Colon (tissue), 2 donors: ENCODE measurements around the gene GRAMD1B.

Experiments used
- FAIRE-seq: peaks from 2 replicates; lab custom pipeline; 2012; peaks lifted over from hg19 to GRCh38; lab: Jason Lieb, UNC
- donor health status: control.
- donor health status: control.

The GRAMD1B gene

GRCh38 chr11:123475469-123475868 lies 45.4 kb downstream of the GRAMD1B start:
- no peak for FAIRE-seq

GRCh38 chr11:123477205-123477907 lies 47.3 kb downstream of the GRAMD1B start:
- no peak for FAIRE-seq

- no peak for FAIRE-seq
Measured at GRCh38 chr11:123478352-123478987, 48.4 kb downstream of the GRAMD1B start.

- FAIRE-seq: no peak
Measured at GRCh38 chr11:123479048-123479837, 49.2 kb downstream of the GRAMD1B start.

- FAIRE-seq: no peak
Measured at GRCh38 chr11:123480290-123480815, 50.3 kb downstream of the GRAMD1B start.

- no peak for FAIRE-seq
Measured at GRCh38 chr11:123480882-123481281, 50.8 kb downstream of the GRAMD1B start.

GRCh38 chr11:123481640-123482039 lies 51.6 kb downstream of the GRAMD1B start:
- no peak for FAIRE-seq

- no peak for FAIRE-seq
Measured at GRCh38 chr11:123482218-123482617, 52.1 kb downstream of the GRAMD1B start.

- no peak for FAIRE-seq
Measured at GRCh38 chr11:123483058-123483457, 53.0 kb downstream of the GRAMD1B start.

- FAIRE-seq: no peak
Measured at GRCh38 chr11:123483466-123483865, 53.4 kb downstream of the GRAMD1B start.

- FAIRE-seq: no peak
Measured at GRCh38 chr11:123484448-123484847, 54.4 kb downstream of the GRAMD1B start.

GRCh38 chr11:123487157-123487744 lies 57.2 kb downstream of the GRAMD1B start:
- FAIRE-seq: no peak

- FAIRE-seq: no peak
Measured at GRCh38 chr11:123490527-123490926, 60.5 kb downstream of the GRAMD1B start.

GRCh38 chr11:123491241-123491640 lies 61.2 kb downstream of the GRAMD1B start:
- no peak for FAIRE-seq

GRCh38 chr11:123493349-123494063 lies 63.4 kb downstream of the GRAMD1B start:
- no peak for FAIRE-seq

- no peak for FAIRE-seq
Measured at GRCh38 chr11:123494195-123495050, 64.4 kb downstream of the GRAMD1B start.

GRCh38 chr11:123504401-123504800 lies 74.3 kb downstream of the GRAMD1B start:
- FAIRE-seq: no peak

GRCh38 chr11:123505546-123506299 lies 75.7 kb downstream of the GRAMD1B start:
- FAIRE-seq: no peak

GRCh38 chr11:123507043-123507442 lies 77.0 kb downstream of the GRAMD1B start:
- no peak for FAIRE-seq
